HG03097 (cell line): Measurements from ENCODE around the gene PAX3.

ENCODE experiments used
- ATAC-seq: cut with Tn5 transposase; IDR thresholded peaks from one replicate; pipeline ENCODE4 v1.9.1; 2021; ENCODE audit not compliant: unreplicated experiment, low FRiP score

The PAX3 gene

DNA sequence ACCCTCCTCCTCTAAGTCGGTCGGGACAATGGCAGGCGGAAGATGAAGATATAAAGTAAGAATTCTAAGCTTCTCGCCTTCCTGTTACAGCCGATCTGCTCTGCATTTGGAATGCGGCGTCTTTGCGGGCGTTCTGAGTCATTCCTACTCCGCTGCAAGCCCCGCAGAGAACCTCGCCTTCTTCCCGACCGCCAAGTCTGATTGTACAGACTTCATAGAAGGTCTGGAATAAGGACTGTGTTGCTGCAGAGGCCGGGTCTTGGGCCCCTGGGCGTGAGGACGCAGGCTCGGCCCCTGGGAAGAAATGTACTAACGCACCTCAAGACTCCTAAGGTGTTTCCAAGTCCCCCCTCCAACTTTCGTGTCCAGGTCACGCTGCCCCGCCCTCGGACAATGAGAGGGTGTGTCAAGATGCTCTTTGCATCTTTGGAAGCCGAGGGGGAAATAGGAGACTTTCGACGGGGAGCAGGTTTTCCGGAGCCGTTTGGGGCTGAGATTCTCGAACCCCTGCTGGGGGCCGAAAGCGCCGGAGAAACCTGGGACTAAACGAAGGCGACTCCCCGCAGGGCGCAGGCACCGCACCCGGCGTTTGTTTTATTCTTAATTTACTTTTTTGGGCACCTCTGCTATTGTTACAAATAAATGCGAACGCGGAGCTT lies 12.7 kb upstream of the PAX3 start:
- ATAC-seq: no peak

- no peak for ATAC-seq
Observed at GRCh38 chr2:222310747-222311318, 12.0 kb upstream of the PAX3 start.

DNA sequence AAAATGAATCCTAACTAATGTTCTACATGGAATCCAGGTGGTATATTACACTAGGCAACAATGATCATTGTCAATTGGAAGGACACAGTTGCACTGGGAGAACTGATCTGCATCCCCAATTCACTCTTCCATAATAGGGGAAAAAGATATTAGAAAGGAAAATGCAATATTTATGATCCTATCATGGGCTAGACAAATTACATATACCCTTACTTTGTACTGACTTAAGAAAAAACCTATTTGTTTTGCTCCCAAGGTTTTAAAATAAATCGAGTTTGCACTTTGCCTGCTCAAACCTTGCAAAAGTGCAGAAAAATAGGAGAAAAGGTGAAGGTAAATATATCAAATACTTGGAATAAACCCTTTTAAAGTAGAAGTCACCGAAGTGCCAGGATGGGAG lies 11.0 kb upstream of the PAX3 start:
- ATAC-seq: no peak

- no peak for ATAC-seq
Observed at GRCh38 chr2:222309361-222309760, 10.6 kb upstream of the PAX3 start.

DNA sequence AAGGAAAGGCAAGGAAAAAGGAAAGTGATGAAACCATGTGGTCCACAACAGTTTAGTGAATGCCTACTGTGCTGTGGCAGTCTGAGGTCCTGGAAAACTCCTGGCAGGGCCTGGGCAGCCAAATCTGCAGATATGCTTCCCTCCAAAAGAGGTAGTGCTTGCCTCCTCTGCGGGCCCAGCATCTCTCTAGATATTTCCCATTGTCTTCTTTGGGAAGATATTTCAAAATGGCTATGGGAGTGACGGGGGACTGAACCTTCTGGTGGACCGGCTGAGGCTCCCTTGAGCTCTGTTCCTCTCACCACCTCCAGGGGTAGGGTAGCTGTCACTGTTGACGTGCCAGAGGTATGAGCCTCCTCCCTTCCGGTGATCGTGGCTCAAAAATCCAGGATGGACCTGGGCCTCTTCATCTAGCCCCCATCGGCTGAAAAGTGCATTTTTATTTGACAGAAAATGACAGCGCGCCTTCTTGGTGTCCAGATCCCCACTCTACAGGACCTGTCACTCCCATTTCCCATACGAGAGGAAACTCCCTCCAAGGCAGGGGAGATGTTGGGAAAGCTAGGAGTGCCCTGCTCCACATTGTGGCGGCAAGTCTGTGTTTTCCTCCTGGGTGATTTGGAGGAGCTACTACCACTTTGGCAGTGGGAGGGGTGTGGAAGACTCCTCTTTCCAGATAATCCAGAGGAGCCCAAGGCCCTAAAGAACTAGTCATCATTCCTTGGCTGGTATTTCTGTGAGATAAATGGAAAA lies 9.4 kb upstream of the PAX3 start:
- ATAC-seq: no peak

DNA sequence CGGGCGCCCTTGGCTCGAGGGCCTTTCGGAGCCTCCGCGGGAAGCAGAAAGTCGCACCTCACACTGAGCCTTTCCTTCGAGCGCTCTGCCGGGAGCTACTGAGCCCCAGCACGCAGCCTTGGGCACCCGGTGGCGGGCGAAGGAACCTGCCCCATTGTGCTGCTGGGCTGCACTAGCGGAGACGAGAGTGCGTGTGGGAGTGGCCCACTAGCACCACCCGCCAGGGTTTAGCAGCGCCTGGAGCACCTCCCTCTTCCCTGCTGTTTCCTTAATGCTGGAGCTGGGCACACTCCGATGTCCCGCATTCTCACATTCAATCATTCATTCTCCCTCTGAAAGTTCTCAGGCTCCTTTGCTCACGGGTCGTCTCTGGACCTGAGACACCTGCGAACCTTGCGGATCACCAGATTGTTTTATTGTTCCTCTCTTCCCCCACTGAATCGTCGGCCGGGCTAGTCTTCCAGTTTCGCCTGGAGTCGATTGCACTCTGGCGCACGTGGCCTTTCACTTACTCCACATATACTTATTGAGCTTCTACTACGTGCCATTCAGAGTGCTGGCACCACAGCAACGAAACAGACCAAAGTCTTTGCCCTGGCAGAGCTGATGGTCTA lies 8.5 kb upstream of the PAX3 start:
- no peak for ATAC-seq

DNA sequence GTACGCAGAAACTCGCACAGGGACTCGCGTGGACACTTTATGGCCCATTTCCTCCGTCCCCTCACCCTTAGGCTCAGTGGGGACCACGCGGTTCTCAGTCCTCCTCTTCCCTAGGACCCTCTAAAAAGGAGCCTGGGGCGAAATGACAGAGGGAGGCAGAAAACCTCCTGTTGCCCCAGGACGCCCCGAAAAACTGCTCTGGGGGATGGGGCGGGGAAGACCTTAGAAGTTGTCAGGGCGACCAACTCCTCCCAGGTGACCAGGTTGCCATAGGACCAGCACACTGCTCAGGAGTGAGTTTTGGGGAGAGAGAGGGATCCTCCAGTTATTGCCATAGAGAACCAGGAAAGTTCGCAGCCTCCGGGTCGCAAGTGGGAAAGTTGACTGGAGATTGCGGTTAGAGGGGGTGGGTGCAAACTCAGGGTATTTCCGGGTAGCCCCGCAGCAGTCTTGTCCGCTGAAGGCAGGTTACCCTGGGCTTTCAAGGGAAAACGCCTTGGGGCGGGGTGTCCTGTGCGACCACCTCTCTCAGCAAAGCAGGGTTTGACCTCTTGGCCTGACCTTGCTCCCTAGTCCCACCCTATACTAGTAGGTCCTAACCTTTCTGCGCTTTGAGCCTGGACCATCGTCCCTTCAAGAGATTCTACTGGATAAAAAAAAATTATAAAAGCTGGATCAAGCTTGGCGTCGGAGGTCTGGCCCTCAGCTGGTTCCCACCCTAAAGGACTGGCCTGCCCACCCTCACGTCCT lies 7.8 kb upstream of the PAX3 start:
- no peak for ATAC-seq

DNA sequence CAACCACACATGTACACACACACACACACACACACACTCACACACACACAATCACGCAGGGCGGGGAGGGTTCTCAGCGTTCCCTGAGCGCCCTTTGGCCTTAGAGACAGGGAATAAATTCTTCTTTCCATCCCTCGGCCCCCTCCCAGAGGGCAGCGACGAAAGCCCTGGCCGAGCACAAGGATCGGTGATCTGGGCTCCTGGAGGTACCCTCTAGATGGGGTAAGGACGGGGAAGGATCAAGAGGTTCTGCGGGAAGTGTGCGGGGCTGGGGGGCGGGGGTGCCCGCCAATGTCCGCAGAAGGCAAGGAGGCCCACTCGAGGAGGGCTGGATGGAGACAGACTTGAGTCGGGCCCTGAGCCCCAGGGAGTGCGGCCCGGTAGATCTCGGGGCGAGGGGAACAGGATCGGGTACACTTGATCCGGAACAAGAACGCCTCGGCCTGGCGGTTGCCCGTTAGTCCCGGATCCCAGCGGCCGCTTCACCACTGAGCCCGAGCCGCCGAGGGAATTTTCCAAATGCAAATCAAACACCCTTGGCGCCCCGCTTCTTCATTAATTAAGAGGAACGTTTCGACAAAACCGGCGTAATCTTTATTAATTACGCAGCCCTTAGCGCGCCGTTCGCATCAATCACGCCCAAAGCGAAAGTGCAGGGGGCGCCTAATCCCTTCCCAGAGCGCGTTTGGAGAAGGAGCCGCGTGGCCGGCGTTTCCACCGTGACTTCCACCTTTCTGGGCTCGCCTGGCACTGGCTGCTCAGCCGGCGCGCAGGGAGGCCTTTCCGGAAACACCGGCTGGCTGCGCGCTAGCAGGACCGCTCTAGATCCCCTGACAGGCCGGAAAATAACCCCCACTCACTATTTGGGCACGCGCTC lies 7.0 kb upstream of the PAX3 start:
- no peak for ATAC-seq

GRCh38 chr2:222304737-222305515 lies 6.1 kb upstream of the PAX3 start:
- ATAC-seq: no peak

DNA sequence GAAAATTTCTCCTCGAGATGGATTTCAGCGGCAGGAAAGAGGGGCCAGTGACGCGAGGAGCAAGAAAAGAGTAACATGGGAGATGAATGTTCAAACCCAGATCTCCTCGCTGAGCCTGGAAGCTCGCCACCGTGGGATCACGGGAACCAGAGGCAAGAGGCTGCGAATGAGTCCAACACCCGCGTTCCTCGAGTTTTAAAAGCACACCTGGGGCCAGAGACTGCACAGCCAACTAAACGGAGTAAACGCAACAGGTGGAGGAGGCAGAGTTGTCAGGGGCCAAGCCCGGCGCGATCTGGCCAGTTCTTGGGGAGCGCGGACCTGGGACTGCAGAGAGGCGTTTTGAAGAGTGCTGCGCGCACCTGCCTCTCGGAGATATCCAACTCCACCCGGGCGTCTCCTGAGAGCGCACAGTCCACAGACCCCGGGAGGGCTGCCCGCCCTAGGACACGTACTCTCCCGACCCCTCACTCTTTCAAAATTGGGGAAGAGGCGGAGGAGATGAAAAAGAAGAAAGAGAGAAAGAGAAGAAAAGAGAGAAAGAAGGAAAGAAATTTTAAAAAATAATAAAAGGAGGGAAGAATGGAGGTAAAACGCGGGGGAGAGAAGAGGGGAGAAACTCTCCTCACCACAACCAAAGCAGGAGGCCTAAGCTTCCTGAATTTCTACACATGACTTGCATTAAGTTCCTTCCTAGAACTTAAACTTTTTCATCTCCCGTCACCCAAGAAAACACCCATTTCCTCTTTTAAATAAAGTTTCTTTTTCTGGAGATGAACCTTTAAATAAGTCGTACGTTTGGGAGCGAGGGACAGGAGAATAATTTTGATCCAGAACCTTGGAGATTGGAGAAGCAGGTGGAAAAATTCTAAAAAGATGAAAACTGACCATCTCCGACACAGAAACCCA lies 5.3 kb upstream of the PAX3 start:
- ATAC-seq: no peak

DNA sequence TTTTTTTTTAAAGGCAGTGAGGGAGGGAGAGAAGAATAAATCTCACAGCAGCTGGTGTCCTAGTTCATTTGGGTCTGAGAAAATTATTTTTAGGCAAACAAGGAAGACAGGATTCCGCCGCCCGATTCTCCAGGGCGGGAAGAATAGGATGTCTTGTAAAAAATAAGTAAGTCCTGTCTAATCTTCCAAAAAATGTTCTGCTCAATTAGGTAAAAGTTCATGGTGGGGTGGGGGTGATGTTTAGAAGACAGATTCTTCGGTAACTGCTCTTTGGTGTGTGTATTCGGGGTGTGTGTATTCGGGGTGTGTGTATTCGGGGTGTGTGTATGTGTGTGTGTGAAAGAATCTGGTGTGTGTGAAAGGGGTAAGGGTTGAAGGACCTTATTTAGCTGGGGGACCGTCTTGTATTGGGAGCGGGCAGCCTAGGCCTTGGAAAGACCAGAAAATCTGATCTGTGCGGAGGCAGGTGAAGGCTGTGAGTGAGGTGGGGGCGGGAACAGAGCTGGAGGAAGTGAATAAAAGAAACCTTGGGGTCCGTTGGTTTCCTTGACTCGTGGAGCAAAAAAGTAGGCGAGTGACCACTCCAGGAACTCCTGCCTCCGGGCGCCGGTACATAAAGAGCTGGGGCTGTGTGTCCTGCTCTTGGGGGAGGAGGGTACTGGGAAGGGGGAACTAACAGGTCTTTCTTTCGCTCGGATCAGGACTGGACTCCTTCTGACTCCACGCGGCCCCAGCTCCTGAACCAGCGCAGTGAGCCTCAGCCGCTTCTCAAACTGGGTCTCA lies 4.4 kb upstream of the PAX3 start:
- no peak for ATAC-seq

GRCh38 chr2:222302178-222303018 lies 3.6 kb upstream of the PAX3 start:
- no peak for ATAC-seq

DNA sequence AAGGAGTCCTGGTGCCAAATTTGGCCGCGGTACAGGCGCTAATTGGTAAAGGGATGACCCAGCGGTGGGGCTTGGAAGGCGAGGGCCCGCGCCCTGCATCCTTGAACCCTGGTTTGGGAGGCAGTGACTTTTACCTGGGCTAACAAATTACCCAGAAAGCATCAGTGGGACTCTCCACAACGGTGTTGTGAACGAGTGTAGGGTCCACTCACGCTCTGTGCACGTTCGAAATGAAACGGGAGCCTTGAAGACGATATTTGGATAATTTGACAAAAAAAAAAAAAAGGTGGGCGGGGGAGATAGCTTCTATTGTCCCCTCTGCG lies 3.0 kb upstream of the PAX3 start:
- ATAC-seq: no peak

DNA sequence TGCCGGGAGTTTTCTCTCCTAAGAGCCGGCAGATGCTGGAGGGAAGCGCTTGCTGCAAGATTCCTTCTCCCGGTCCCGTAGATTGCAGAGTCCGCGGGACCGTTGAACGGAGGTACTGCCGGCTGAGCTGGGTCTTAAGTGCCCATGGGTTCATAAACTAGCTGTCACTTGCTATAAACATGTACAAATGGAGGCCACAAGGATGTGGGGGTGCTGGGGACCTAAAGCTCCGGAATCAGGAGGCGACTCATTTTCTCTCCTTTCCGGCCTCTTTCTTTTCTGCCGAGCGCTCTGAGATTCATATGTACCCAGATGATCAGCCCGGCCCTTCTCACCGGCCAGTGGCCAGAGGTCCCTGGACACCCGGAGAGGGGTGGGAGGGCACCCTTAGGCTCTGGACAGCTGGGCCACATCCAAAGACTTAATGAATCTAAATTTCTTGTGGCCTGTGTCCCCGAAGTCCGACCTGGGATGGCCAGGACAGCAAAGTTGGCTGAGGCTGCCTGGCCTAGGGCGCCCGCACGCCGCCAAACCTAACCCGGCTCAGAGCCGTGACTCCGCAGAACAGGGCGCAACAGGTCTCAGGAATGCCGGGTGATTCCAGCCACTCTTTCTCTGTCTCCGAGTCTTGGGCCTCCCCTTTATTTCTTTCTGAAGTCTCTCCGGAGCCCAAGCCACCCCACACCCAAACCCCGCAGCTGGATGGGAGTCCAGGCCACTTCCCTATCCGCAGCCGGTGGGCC lies 2.4 kb upstream of the PAX3 start:
- ATAC-seq: no peak

GRCh38 chr2:222300726-222301052 lies 1.9 kb upstream of the PAX3 start:
- no peak for ATAC-seq
